Hepatocyte (in vitro differentiated cells): ENCODE measurements around the gene TCF7L2.

ENCODE experiments used
- EZH2 ChIP-seq: fragments of 200-600 bp; sonication (generic); IDR thresholded peaks from 2 replicates; pipeline ENCODE4 v1.6.1; 2016; ENCODE audit warnings: antibody characterized with exemption, mild to moderate bottlenecking, borderline replicate concordance
- EZH2phosphoT487 ChIP-seq: fragments of 200-600 bp; sonication (generic); IDR thresholded peaks from one replicate; pipeline ENCODE4 v1.6.1; 2018; ENCODE audit warnings: antibody characterized with exemption, mild to moderate bottlenecking, low read depth, moderate library complexity; ENCODE audit not compliant: unreplicated experiment, severe bottlenecking
- TF ChIP-seq, protein P1 (sequence below): fragments of 200-600 bp; sonication (generic); IDR thresholded peaks from 2 replicates; pipeline ENCODE4 v1.5.1; 2016; ENCODE audit warnings: antibody characterized with exemption, mild to moderate bottlenecking; ENCODE audit not compliant: poor library complexity

DNA sequence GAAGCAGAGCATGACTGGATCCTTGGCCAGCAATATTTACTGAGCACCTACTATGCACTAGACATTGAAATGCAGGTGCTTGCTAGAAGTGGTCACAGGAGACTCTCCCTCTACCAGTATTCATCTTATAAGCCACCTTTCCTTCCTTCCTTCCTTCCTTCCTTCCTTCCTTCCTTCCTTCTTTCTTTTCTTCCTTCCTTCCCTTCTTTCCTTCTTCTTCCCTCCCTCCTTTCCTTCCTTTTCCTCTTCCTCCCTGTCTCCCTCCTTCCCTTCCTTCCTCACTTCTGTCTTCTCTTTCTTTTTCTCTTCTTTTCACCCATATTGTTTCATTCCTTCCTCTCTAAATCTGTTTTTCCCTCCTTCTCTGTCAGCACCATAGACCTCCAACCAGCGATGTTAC lies 47.3 kb upstream of the TCF7L2 start:
- TF ChIP-seq, protein P1, sequence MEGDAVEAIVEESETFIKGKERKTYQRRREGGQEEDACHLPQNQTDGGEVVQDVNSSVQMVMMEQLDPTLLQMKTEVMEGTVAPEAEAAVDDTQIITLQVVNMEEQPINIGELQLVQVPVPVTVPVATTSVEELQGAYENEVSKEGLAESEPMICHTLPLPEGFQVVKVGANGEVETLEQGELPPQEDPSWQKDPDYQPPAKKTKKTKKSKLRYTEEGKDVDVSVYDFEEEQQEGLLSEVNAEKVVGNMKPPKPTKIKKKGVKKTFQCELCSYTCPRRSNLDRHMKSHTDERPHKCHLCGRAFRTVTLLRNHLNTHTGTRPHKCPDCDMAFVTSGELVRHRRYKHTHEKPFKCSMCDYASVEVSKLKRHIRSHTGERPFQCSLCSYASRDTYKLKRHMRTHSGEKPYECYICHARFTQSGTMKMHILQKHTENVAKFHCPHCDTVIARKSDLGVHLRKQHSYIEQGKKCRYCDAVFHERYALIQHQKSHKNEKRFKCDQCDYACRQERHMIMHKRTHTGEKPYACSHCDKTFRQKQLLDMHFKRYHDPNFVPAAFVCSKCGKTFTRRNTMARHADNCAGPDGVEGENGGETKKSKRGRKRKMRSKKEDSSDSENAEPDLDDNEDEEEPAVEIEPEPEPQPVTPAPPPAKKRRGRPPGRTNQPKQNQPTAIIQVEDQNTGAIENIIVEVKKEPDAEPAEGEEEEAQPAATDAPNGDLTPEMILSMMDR, result no peak
- TF ChIP-seq EZH2, result no peak
- TF ChIP-seq EZH2phosphoT487, result no peak
